GM23338 (cell line): ENCODE results near the gene PNN. TPM values are rescaled to one million over a fixed set of nuclear protein-coding genes. Genes with fewer than 3 reads are reported as not detected.
A peak's percentile ranks its signal among the peaks of the same experiment; 100 is the strongest.

ENCODE experiments used
- ATAC-seq: fragments of 200-7000 bp; cut with Tn5 transposase; 3 replicates; pipeline ENCODE4 v1.9.1; 2020
- DNase-seq: peaks from one replicate; pipeline ENCODE4 v3.0.0-alpha.2; 2015; ENCODE audit warnings: low spot score
- H2AFZ ChIP-seq: fragments of 200-600 bp; sonication (generic); 2 replicates; pipeline ENCODE4 v1.8.0; 2016; ENCODE audit warnings: antibody characterized with exemption, mild to moderate bottlenecking, moderate library complexity
- H3F3A ChIP-seq: fragments of 200-600 bp; sonication (generic); replicated peaks from 2 replicates; pipeline ENCODE4 v1.8.0; 2017; ENCODE audit warnings: antibody characterized with exemption, mixed run types, low read depth
- H3K27ac ChIP-seq: fragments of 200-600 bp; sonication (generic); 2 replicates; pipeline ENCODE4 v1.6.1; 2016; ENCODE audit warnings: low read depth
- H3K27me3 ChIP-seq: fragments of 200-600 bp; sonication (generic); 2 replicates; pipeline ENCODE4 v1.8.0; 2016; ENCODE audit warnings: mild to moderate bottlenecking, mixed run types, moderate library complexity; ENCODE audit not compliant: insufficient read depth
- H3K36me3 ChIP-seq: fragments of 200-600 bp; sonication (generic); 2 replicates; pipeline ENCODE4 v1.8.0; 2016; ENCODE audit warnings: mild to moderate bottlenecking; ENCODE audit not compliant: insufficient read depth
- H3K4me1 ChIP-seq: fragments of 200-600 bp; sonication (generic); 2 replicates; pipeline ENCODE4 v1.8.0; 2016; ENCODE audit warnings: mild to moderate bottlenecking, moderate library complexity; ENCODE audit not compliant: insufficient read depth
- H3K4me2 ChIP-seq: fragments of 200-600 bp; sonication (generic); 2 replicates; pipeline ENCODE4 v1.7.1; 2017; ENCODE audit warnings: mixed run types
- H3K4me3 ChIP-seq: fragments of 200-600 bp; sonication (generic); 2 replicates; pipeline ENCODE4 v1.6.1; 2016; ENCODE audit warnings: mixed run types
- H3K79me2 ChIP-seq: fragments of 200-600 bp; sonication (generic); replicated peaks from 2 replicates; pipeline ENCODE4 v1.8.0; 2017; ENCODE audit warnings: mild to moderate bottlenecking; ENCODE audit not compliant: insufficient read depth
- H3K9me2 ChIP-seq: fragments of 200-600 bp; sonication (generic); 2 replicates; pipeline ENCODE4 v1.8.0; 2017; ENCODE audit not compliant: insufficient read depth
- H4K20me1 ChIP-seq: fragments of 200-600 bp; sonication (generic); replicated peaks from 2 replicates; pipeline ENCODE4 v1.8.0; 2017; ENCODE audit warnings: mild to moderate bottlenecking; ENCODE audit not compliant: insufficient read depth
- H3K27ac Mint-ChIP-seq: 2 replicates; pipeline ENCODE4 v1.8.0; 2020; ENCODE audit warnings: inconsistent platforms, mild to moderate bottlenecking, moderate library complexity, mixed read lengths
- H3K27me3 Mint-ChIP-seq: 3 replicates; pipeline ENCODE4 v1.8.0; 2022; ENCODE audit warnings: low read depth, mild to moderate bottlenecking, moderate library complexity, mixed read lengths, inconsistent platforms; ENCODE audit not compliant: insufficient read depth, poor library complexity
- H3K36me3 Mint-ChIP-seq: 3 replicates; pipeline ENCODE4 v1.8.0; 2021; ENCODE audit warnings: low read depth, mild to moderate bottlenecking, inconsistent platforms, moderate library complexity, mixed read lengths
- H3K4me1 Mint-ChIP-seq: 3 replicates; pipeline ENCODE4 v1.8.0; 2020; ENCODE audit warnings: mild to moderate bottlenecking, inconsistent platforms, mixed read lengths
- H3K4me3 Mint-ChIP-seq: 3 replicates; pipeline ENCODE4 v1.8.0; 2021; ENCODE audit warnings: moderate library complexity, mild to moderate bottlenecking, inconsistent platforms, mixed read lengths
- H3K9me3 Mint-ChIP-seq: 3 replicates; pipeline ENCODE4 v1.8.0; 2020; ENCODE audit warnings: moderate library complexity, mild to moderate bottlenecking, inconsistent platforms, mixed read lengths
- CREB1 ChIP-seq: fragments of 250-450 bp; sonication (Bioruptor Pico); IDR thresholded peaks from 2 replicates; pipeline ENCODE4 v1.5.0; 2020; ENCODE audit warnings: low read depth, mild to moderate bottlenecking, moderate library complexity
- EZH2 ChIP-seq: fragments of 200-600 bp; sonication (generic); IDR thresholded peaks from one replicate; pipeline ENCODE4 v1.8.0; 2017; ENCODE audit warnings: antibody characterized with exemption, mild to moderate bottlenecking, low read depth; ENCODE audit not compliant: unreplicated experiment
- EZH2phosphoT487 ChIP-seq: fragments of 200-600 bp; sonication (generic); IDR thresholded peaks from one replicate; pipeline ENCODE4 v1.8.1; 2018; ENCODE audit warnings: antibody characterized with exemption; ENCODE audit not compliant: unreplicated experiment
- JUNB ChIP-seq: IDR thresholded peaks from one replicate; pipeline ENCODE4 v1.6.1; 2016; ENCODE audit warnings: antibody characterized with exemption; ENCODE audit not compliant: unreplicated experiment
- NANOG ChIP-seq: IDR thresholded peaks from 2 replicates; pipeline ENCODE4 v1.6.1; 2016; ENCODE audit warnings: antibody characterized with exemption, borderline replicate concordance
- POLR2AphosphoS5 ChIP-seq: IDR thresholded peaks from 2 replicates; pipeline ENCODE4 v1.6.1; 2016; ENCODE audit warnings: antibody characterized with exemption, low read depth
- STAT1 ChIP-seq: IDR thresholded peaks from one replicate; pipeline ENCODE4 v1.6.1; 2016; ENCODE audit warnings: antibody characterized with exemption; ENCODE audit not compliant: unreplicated experiment
- ZNF114 ChIP-seq: fragments of 250-450 bp; sonication (Bioruptor Pico); IDR thresholded peaks from 2 replicates; pipeline ENCODE4 v1.5.0; 2020; ENCODE audit warnings: mild to moderate bottlenecking, moderate library complexity
- ZNF331 ChIP-seq: fragments of 250-450 bp; sonication (Bioruptor Pico); IDR thresholded peaks from 2 replicates; pipeline ENCODE4 v1.5.0; 2020; ENCODE audit warnings: low read depth, mild to moderate bottlenecking, moderate library complexity
- polyA plus RNA-seq: library from polyadenylated mRNA; unstranded; fragments of >200 nt; fragmentation: Nextera tagmentation; extraction: Ambion mirVana; gene quantifications from 2 replicates; pipeline ENCODE4 v1.2.1, GENCODE V29; 2016
- total RNA-seq: library from RNA; depleted of rRNA; stranded (reverse); fragments of >200 nt; shearing (Covaris generic); gene quantifications from 2 replicates; pipeline ENCODE4 v1.2.3, GENCODE V29; 2014
- TF ChIP-seq, protein P1 (sequence below): IDR thresholded peaks from 2 replicates; pipeline ENCODE4 v1.6.1; 2016; ENCODE audit warnings: antibody characterized with exemption
- TF ChIP-seq, protein P2 (sequence below), 2 experiments: fragments of 200-600 bp in 1 of 2; sonication (generic) in 1 of 2; conservative IDR thresholded peaks; 2 replicates each; pipeline versions ENCODE4 v1.5.1 to v1.6.1; 2016 to 2017; ENCODE audit warnings: antibody characterized with exemption in 2 of 2, low read depth in 2 of 2, mild to moderate bottlenecking in 2 of 2, moderate library complexity in 1 of 2
- TF ChIP-seq, protein P3 (sequence below): fragments of 250-450 bp; sonication (Bioruptor Pico); IDR thresholded peaks from 2 replicates; pipeline ENCODE4 v1.5.0; 2020; ENCODE audit warnings: mild to moderate bottlenecking, moderate library complexity
- TF ChIP-seq, protein P4 (sequence below): IDR thresholded peaks from one replicate; pipeline ENCODE4 v1.6.1; 2018; ENCODE audit warnings: antibody characterized with exemption; ENCODE audit not compliant: unreplicated experiment

PNN gene
- total and polyA plus RNA-seq, 2 experiments from 2014 or later: 60.0 to 325 TPM

DNA sequence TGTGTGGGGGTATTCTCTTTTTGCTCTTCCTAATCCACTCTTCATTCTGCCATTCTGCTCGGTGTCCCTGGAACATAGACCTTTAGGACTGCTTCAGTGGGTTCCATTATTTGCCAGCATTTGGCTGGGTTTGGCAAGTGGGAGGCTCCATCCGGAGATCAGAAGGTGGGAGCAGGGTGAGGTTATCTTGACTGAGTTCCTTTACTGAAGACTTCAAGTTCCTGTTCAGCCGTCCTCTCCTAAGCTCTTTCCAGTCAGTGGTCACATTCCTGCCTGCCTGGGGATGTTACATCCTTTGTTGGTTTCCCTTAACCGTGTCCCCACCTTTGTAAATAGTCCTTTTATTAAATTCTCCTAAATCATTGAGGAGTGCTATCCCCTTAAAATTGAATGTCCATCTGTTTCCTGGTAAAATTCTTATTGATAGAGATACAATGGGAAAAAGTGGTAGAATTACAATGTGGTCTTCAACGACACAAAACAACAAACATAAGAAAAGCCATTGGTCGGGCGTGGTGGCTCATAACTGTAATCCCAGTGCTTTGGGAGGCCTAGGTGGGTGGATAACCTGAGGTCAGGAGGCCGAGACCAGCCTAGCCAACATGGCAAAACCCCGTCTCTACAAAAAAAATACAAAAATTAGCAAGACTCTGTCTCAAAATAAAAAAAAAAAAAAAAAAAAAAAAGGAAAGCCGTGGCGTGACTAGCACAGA lies 53.6 kb downstream of the PNN start:
- H3K36me3 ChIP-seq: no peaks in the 10 kb centered on the region
- Mint-ChIP-seq H3K27ac (no peak overlapping the region), H3K36me3 (no peaks in the 10 kb centered on the region), H3K27me3 (no peaks in the 10 kb centered on the region), H3K9me3 (no peaks in the 10 kb centered on the region; the same call in 2 of the 3 replicates), H3K4me3 (no peak overlapping the region), H3K4me1 (no peaks in the 10 kb centered on the region; the same call in 2 of the 3 replicates)
- no peak overlapping the region for H3K27ac ChIP-seq
- no peaks in the 10 kb centered on the region for H3K9me2 ChIP-seq
- no peaks in the 10 kb centered on the region for H3K4me1 ChIP-seq
- ATAC-seq (no peak), DNase-seq (no peak)
- H4K20me1 ChIP-seq: no peaks in the 10 kb centered on the region
- TF ChIP-seq POLR2AphosphoS5 (no peak), STAT1 (no peak), ZNF114 (CRISPR knock-in tag) (no peak), ZNF331 (no peak), EZH2 (no peak), JUNB (no peak), CREB1 (no peak), NANOG (no peak), EZH2phosphoT487 (no peak)
- TF ChIP-seq, protein P1, sequence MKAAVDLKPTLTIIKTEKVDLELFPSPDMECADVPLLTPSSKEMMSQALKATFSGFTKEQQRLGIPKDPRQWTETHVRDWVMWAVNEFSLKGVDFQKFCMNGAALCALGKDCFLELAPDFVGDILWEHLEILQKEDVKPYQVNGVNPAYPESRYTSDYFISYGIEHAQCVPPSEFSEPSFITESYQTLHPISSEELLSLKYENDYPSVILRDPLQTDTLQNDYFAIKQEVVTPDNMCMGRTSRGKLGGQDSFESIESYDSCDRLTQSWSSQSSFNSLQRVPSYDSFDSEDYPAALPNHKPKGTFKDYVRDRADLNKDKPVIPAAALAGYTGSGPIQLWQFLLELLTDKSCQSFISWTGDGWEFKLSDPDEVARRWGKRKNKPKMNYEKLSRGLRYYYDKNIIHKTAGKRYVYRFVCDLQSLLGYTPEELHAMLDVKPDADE: no peak
- TF ChIP-seq, protein P2, sequence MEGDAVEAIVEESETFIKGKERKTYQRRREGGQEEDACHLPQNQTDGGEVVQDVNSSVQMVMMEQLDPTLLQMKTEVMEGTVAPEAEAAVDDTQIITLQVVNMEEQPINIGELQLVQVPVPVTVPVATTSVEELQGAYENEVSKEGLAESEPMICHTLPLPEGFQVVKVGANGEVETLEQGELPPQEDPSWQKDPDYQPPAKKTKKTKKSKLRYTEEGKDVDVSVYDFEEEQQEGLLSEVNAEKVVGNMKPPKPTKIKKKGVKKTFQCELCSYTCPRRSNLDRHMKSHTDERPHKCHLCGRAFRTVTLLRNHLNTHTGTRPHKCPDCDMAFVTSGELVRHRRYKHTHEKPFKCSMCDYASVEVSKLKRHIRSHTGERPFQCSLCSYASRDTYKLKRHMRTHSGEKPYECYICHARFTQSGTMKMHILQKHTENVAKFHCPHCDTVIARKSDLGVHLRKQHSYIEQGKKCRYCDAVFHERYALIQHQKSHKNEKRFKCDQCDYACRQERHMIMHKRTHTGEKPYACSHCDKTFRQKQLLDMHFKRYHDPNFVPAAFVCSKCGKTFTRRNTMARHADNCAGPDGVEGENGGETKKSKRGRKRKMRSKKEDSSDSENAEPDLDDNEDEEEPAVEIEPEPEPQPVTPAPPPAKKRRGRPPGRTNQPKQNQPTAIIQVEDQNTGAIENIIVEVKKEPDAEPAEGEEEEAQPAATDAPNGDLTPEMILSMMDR (conservative IDR thresholded peaks at IDR 0.05; ENCODE audit: low read depth in 2 of 2): no peak
- TF ChIP-seq, protein P3, sequence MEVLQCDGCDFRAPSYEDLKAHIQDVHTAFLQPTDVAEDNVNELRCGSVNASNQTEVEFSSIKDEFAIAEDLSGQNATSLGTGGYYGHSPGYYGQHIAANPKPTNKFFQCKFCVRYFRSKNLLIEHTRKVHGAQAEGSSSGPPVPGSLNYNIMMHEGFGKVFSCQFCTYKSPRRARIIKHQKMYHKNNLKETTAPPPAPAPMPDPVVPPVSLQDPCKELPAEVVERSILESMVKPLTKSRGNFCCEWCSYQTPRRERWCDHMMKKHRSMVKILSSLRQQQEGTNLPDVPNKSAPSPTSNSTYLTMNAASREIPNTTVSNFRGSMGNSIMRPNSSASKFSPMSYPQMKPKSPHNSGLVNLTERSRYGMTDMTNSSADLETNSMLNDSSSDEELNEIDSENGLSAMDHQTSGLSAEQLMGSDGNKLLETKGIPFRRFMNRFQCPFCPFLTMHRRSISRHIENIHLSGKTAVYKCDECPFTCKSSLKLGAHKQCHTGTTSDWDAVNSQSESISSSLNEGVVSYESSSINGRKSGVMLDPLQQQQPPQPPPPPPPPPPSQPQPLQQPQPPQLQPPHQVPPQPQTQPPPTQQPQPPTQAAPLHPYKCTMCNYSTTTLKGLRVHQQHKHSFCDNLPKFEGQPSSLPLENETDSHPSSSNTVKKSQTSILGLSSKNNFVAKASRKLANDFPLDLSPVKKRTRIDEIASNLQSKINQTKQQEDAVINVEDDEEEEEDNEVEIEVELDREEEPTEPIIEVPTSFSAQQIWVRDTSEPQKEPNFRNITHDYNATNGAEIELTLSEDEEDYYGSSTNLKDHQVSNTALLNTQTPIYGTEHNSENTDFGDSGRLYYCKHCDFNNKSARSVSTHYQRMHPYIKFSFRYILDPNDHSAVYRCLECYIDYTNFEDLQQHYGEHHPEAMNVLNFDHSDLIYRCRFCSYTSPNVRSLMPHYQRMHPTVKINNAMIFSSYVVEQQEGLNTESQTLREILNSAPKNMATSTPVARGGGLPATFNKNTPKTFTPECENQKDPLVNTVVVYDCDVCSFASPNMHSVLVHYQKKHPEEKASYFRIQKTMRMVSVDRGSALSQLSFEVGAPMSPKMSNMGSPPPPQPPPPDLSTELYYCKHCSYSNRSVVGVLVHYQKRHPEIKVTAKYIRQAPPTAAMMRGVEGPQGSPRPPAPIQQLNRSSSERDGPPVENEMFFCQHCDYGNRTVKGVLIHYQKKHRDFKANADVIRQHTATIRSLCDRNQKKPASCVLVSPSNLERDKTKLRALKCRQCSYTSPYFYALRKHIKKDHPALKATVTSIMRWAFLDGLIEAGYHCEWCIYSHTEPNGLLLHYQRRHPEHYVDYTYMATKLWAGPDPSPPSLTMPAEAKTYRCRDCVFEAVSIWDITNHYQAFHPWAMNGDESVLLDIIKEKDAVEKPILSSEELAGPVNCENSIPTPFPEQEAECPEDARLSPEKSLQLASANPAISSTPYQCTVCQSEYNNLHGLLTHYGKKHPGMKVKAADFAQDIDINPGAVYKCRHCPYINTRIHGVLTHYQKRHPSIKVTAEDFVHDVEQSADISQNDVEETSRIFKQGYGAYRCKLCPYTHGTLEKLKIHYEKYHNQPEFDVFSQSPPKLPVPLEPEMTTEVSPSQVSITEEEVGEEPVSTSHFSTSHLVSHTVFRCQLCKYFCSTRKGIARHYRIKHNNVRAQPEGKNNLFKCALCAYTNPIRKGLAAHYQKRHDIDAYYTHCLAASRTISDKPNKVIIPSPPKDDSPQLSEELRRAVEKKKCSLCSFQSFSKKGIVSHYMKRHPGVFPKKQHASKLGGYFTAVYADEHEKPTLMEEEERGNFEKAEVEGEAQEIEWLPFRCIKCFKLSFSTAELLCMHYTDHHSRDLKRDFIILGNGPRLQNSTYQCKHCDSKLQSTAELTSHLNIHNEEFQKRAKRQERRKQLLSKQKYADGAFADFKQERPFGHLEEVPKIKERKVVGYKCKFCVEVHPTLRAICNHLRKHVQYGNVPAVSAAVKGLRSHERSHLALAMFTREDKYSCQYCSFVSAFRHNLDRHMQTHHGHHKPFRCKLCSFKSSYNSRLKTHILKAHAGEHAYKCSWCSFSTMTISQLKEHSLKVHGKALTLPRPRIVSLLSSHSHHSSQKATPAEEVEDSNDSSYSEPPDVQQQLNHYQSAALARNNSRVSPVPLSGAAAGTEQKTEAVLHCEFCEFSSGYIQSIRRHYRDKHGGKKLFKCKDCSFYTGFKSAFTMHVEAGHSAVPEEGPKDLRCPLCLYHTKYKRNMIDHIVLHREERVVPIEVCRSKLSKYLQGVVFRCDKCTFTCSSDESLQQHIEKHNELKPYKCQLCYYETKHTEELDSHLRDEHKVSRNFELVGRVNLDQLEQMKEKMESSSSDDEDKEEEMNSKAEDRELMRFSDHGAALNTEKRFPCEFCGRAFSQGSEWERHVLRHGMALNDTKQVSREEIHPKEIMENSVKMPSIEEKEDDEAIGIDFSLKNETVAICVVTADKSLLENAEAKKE (CRISPR knock-in tag): no peak
- TF ChIP-seq, protein P4, sequence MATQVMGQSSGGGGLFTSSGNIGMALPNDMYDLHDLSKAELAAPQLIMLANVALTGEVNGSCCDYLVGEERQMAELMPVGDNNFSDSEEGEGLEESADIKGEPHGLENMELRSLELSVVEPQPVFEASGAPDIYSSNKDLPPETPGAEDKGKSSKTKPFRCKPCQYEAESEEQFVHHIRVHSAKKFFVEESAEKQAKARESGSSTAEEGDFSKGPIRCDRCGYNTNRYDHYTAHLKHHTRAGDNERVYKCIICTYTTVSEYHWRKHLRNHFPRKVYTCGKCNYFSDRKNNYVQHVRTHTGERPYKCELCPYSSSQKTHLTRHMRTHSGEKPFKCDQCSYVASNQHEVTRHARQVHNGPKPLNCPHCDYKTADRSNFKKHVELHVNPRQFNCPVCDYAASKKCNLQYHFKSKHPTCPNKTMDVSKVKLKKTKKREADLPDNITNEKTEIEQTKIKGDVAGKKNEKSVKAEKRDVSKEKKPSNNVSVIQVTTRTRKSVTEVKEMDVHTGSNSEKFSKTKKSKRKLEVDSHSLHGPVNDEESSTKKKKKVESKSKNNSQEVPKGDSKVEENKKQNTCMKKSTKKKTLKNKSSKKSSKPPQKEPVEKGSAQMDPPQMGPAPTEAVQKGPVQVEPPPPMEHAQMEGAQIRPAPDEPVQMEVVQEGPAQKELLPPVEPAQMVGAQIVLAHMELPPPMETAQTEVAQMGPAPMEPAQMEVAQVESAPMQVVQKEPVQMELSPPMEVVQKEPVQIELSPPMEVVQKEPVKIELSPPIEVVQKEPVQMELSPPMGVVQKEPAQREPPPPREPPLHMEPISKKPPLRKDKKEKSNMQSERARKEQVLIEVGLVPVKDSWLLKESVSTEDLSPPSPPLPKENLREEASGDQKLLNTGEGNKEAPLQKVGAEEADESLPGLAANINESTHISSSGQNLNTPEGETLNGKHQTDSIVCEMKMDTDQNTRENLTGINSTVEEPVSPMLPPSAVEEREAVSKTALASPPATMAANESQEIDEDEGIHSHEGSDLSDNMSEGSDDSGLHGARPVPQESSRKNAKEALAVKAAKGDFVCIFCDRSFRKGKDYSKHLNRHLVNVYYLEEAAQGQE: no peak
- H3K4me2 ChIP-seq: no peak overlapping the region
- H3K79me2 ChIP-seq: no peaks in the 10 kb centered on the region
- peak overlapping the region; percentile 84; the same call in 1 of the 2 replicates for H2AFZ ChIP-seq
- no peaks in the 10 kb centered on the region for H3K27me3 ChIP-seq
- no peaks in the 10 kb centered on the region for H3F3A ChIP-seq
- no peak overlapping the region for H3K4me3 ChIP-seq
